IMR-90 (cell line): ENCODE data around the gene TMEM213. TPM values are rescaled to one million over a fixed set of nuclear protein-coding genes. Genes with fewer than 3 reads are reported as not detected.

Experiments used
- ATAC-seq: fragments of 200-7000 bp; cut with Tn5 transposase; 2 replicates; pipeline ENCODE4 v1.9.1; 2020; ENCODE audit warnings: low read depth, mild to moderate bottlenecking, moderate library complexity
- BruUV-seq: library from RNA; stranded (reverse); fragments of 400-500 nt; replicated peaks from 2 replicates; lab custom pipeline; 2021; lab: Mats Ljungman, UMichigan
- CTCF ChIA-PET: fragments of 300-600 bp; formaldehyde crosslinking; extraction: SDS; loops from one replicate; lab custom pipeline; 2021; ENCODE audit warnings: antibody characterized with exemption; lab: Yijun Ruan, JAX
- POLR2A ChIA-PET: fragments of 300-600 bp; sonication (Branson Sonifier 250); formaldehyde crosslinking; loops from one replicate; lab custom pipeline; 2022; ENCODE audit warnings: antibody characterized with exemption; ENCODE audit not compliant: unreplicated experiment; lab: Charles Lee
- DNase-seq: peaks from one replicate; pipeline ENCODE4 v3.0.0; 2013
- H2AFZ ChIP-seq: replicated peaks from 2 replicates; pipeline ENCODE3; 2013; ENCODE audit warnings: low read length, mild to moderate bottlenecking; ENCODE audit not compliant: poor library complexity
- H2AK5ac ChIP-seq: 2 replicates; pipeline ENCODE4 v1.6.1; 2013; ENCODE audit warnings: low read depth, low read length, inconsistent platforms
- H2AK9ac ChIP-seq: replicated peaks from 2 replicates; pipeline ENCODE3; 2013; ENCODE audit warnings: mild to moderate bottlenecking, low read depth, low read length, moderate library complexity; ENCODE audit not compliant: poor library complexity
- H2BK120ac ChIP-seq: 2 replicates; pipeline ENCODE4 v1.6.1; 2013; ENCODE audit warnings: low read depth, low read length, inconsistent platforms
- H2BK15ac ChIP-seq: 3 replicates; pipeline ENCODE4 v1.6.1; 2013; ENCODE audit warnings: low read depth, low read length, inconsistent platforms
- H2BK20ac ChIP-seq: 2 replicates; pipeline ENCODE4 v1.6.1; 2013; ENCODE audit warnings: low read depth, mild to moderate bottlenecking, inconsistent platforms, low read length, moderate library complexity
- H2BK5ac ChIP-seq: 2 replicates; pipeline ENCODE4 v1.6.1; 2013; ENCODE audit warnings: mild to moderate bottlenecking, low read depth, low read length, inconsistent platforms; ENCODE audit not compliant: poor library complexity, severe bottlenecking
- H3K14ac ChIP-seq: replicated peaks from 2 replicates; pipeline ENCODE4 v1.6.1; 2013; ENCODE audit warnings: low read depth, low read length, inconsistent platforms
- H3K18ac ChIP-seq: 2 replicates; pipeline ENCODE4 v1.6.1; 2013; ENCODE audit warnings: low read depth, low read length, control low read depth
- H3K23ac ChIP-seq: 2 replicates; pipeline ENCODE4 v1.6.1; 2013; ENCODE audit warnings: low read depth, low read length, inconsistent platforms
- H3K27ac ChIP-seq: 2 replicates; pipeline ENCODE4 v1.5.1; 2013; ENCODE audit warnings: mild to moderate bottlenecking, control low read depth, low read length; ENCODE audit not compliant: insufficient read depth
- H3K27me3 ChIP-seq: 2 replicates; pipeline ENCODE4 v1.6.1; 2013; ENCODE audit warnings: low read length; ENCODE audit not compliant: control insufficient read depth, insufficient read depth
- H3K36me3 ChIP-seq: 2 replicates; pipeline ENCODE4 v1.6.1; 2013; ENCODE audit warnings: low read length, mixed read lengths; ENCODE audit not compliant: control insufficient read depth, insufficient read depth
- H3K4ac ChIP-seq: 2 replicates; pipeline ENCODE4 v1.6.1; 2013; ENCODE audit warnings: low read depth, low read length, inconsistent platforms
- H3K4me1 ChIP-seq: 2 replicates; pipeline ENCODE4 v1.6.1; 2013; ENCODE audit warnings: low read length, mixed read lengths; ENCODE audit not compliant: control insufficient read depth, insufficient read depth
- H3K4me2 ChIP-seq: 2 replicates; pipeline ENCODE4 v1.6.1; 2013; ENCODE audit warnings: low read depth, mild to moderate bottlenecking, control low read depth, low read length, moderate library complexity
- H3K4me3 ChIP-seq: 2 replicates; pipeline ENCODE4 v1.5.1; 2013; ENCODE audit warnings: low read depth, mild to moderate bottlenecking, control low read depth, low read length, moderate library complexity; ENCODE audit not compliant: insufficient read depth
- H3K56ac ChIP-seq: 2 replicates; pipeline ENCODE4 v1.6.1; 2013; ENCODE audit warnings: low read length, inconsistent platforms; ENCODE audit not compliant: insufficient read depth; ENCODE audit errors: extremely low read depth
- H3K79me1 ChIP-seq, 2 experiments: 2 replicates each; pipeline ENCODE4 v1.6.1; 2013; ENCODE audit warnings: low read length in 2 of 2, inconsistent platforms in 1 of 2, low read depth in 1 of 2
- H3K9ac ChIP-seq: 2 replicates; pipeline ENCODE4 v1.6.1; 2013; ENCODE audit warnings: low read depth, low read length, control low read depth
- H3K9me1 ChIP-seq: 2 replicates; pipeline ENCODE4 v1.6.1; 2013; ENCODE audit warnings: low read length, inconsistent platforms; ENCODE audit not compliant: insufficient read depth
- H3K9me3 ChIP-seq: 2 replicates; pipeline ENCODE4 v1.6.1; 2013; ENCODE audit warnings: low read length; ENCODE audit not compliant: control insufficient read depth, insufficient read depth
- H4K20me1 ChIP-seq: 2 replicates; pipeline ENCODE4 v1.6.1; 2013; ENCODE audit warnings: low read length, inconsistent platforms; ENCODE audit not compliant: insufficient read depth
- H4K5ac ChIP-seq: 2 replicates; pipeline ENCODE4 v1.6.1; 2013; ENCODE audit warnings: mild to moderate bottlenecking, low read depth, low read length, control low read depth
- H4K8ac ChIP-seq, 2 experiments: 2 replicates each; pipeline ENCODE4 v1.6.1; 2013; ENCODE audit warnings: low read depth in 2 of 2, low read length in 2 of 2, control low read depth in 1 of 2, inconsistent platforms in 1 of 2
- H4K91ac ChIP-seq: 2 replicates; pipeline ENCODE4 v1.6.1; 2013; ENCODE audit warnings: low read depth, low read length, inconsistent platforms; ENCODE audit not compliant: insufficient read depth
- CHD1 ChIP-seq: IDR thresholded peaks from 2 replicates; pipeline ENCODE4 v1.6.1; 2012; ENCODE audit warnings: low read depth, low read length, improper control_type of control experiment
- ELK1 ChIP-seq: fragments of 150-350 bp; IDR thresholded peaks from 2 replicates; pipeline ENCODE4 v1.6.1; 2016; ENCODE audit warnings: low read depth, mild to moderate bottlenecking, low read length, moderate library complexity, borderline replicate concordance
- MAFK ChIP-seq: IDR thresholded peaks from 2 replicates; pipeline ENCODE4 v1.6.1; 2012; ENCODE audit warnings: low read depth, low read length, improper control_type of control experiment
- POLR2A ChIP-seq: IDR thresholded peaks from 2 replicates; pipeline ENCODE4 v1.6.1; 2012; ENCODE audit warnings: mild to moderate bottlenecking, low read depth, low read length
- WGBS, 2 experiments: methylation state at CpG; one replicate each; pipeline versions ENCODE4 v1.1.5 to v1.1.7; 2013; ENCODE audit warnings: missing lambda C conversion rate in 2 of 2; ENCODE audit not compliant: insufficient read length in 1 of 2; ENCODE audit errors: extremely low coverage in 2 of 2; 5-methylcytosine and 5-hydroxymethylcytosine counted together
- dilution Hi-C: fragments of 300-500 bp; cut with HindIII; formaldehyde crosslinking; loops from one replicate; pipeline ENCODE4 v1.14.3; 2018; ENCODE audit warnings: low sequenced_read_pairs; ENCODE audit not compliant: unreplicated experiment
- in situ Hi-C: fragments of 300-500 bp; cut with MboI; formaldehyde crosslinking; loops from 3 replicates; pipeline ENCODE4 v1.14.3; 2019; ENCODE audit warnings: low sequenced_read_pairs, inconsistent platforms, mixed read lengths
- intact Hi-C: fragments of 100-400 bp; cut with micrococcal nuclease; formaldehyde crosslinking; loops from 2 replicates; pipeline ENCODE4 v1.10.0; 2022
- polyA plus RNA-seq, 3 experiments: library from polyadenylated mRNA; depleted of rRNA; stranded (reverse); fragments of >200 nt; gene quantifications; 2 replicates each; pipeline ENCODE4 v1.2.3, GENCODE V29; 2012; ENCODE audit warnings: low replicate concordance in 1 of 3
- total RNA-seq: library from RNA; depleted of rRNA; stranded (reverse); fragments of >200 nt; gene quantifications from 2 replicates; pipeline ENCODE4 v1.2.3, GENCODE V29; 2012

TMEM213 gene
- total and polyA plus RNA-seq, 2 of the 4 experiments (the other 2 are of a cell fraction): not detected

- Histone ChIP-seq H3K27ac (no peak overlapping the region), H3K36me3 (peaks cover 15% of the 10 kb centered on the region), H3K4ac (no peak overlapping the region), H4K91ac (no peak overlapping the region), H2AK5ac (no peak overlapping the region), H3K4me3 (no peak overlapping the region), H3K27me3 (no peaks in the 10 kb centered on the region), H3K9me1 (peaks cover 3% of the 10 kb centered on the region; the same call in 1 of the 2 replicates), H2AFZ (no peak overlapping the region), H2AK9ac (no peak overlapping the region), H3K14ac (no peak overlapping the region), H3K56ac (no peak overlapping the region), H4K5ac (no peak overlapping the region), H3K4me1 (peaks cover 5% of the 10 kb centered on the region; the same call in 1 of the 2 replicates), H3K23ac (no peak overlapping the region), H2BK15ac (no peak overlapping the region), H2BK5ac (no peak overlapping the region), H4K20me1 (no peaks in the 10 kb centered on the region), H3K9me3 (no peaks in the 10 kb centered on the region), H3K79me1 (no peaks in the 10 kb centered on the region), H2BK20ac (no peak overlapping the region), H2BK120ac (no peak overlapping the region), H4K8ac (no peak overlapping the region), H3K18ac (no peak overlapping the region), H3K4me2 (no peak overlapping the region), H3K9ac (no peak overlapping the region)
- WGBS, 2 experiments: 96% methylated on average over 5 of the region's 21 CpGs; no CpG with 5 or more reads in 1 of the 2 experiments
- in situ Hi-C loops (no loop called here), dilution Hi-C loops (no loop called here), intact Hi-C loops (no loop called here)
- no peak for DNase-seq
- ATAC-seq: no peak
- ChIA-PET POLR2A (no interaction called here), CTCF (no interaction called here)
- TF ChIP-seq MAFK (no peak), POLR2A (no peak), CHD1 (no peak), ELK1 (no peak)
- no TSS peak for BruUV-seq
These were observed 73.4 kb downstream of the TMEM213 start for GRCh38 chr7:138871065-138871813.
